Measurements from ENCODE around the gene DDX51.
A peak's percentile ranks its signal among the peaks of the same experiment; 100 is the strongest.

DDX51 gene, protein sequence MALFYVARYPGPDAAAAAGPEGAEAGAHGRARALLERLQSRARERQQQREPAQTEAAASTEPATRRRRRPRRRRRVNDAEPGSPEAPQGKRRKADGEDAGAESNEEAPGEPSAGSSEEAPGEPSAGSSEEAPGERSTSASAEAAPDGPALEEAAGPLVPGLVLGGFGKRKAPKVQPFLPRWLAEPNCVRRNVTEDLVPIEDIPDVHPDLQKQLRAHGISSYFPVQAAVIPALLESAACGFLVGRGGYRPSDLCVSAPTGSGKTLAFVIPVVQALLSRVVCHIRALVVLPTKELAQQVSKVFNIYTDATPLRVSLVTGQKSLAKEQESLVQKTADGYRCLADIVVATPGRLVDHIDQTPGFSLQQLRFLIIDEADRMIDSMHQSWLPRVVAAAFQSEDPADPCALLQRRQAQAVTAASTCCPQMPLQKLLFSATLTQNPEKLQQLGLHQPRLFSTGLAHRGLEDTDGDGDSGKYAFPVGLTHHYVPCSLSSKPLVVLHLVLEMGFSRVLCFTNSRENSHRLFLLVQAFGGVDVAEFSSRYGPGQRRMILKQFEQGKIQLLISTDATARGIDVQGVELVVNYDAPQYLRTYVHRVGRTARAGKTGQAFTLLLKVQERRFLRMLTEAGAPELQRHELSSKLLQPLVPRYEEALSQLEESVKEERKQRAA

DNA sequence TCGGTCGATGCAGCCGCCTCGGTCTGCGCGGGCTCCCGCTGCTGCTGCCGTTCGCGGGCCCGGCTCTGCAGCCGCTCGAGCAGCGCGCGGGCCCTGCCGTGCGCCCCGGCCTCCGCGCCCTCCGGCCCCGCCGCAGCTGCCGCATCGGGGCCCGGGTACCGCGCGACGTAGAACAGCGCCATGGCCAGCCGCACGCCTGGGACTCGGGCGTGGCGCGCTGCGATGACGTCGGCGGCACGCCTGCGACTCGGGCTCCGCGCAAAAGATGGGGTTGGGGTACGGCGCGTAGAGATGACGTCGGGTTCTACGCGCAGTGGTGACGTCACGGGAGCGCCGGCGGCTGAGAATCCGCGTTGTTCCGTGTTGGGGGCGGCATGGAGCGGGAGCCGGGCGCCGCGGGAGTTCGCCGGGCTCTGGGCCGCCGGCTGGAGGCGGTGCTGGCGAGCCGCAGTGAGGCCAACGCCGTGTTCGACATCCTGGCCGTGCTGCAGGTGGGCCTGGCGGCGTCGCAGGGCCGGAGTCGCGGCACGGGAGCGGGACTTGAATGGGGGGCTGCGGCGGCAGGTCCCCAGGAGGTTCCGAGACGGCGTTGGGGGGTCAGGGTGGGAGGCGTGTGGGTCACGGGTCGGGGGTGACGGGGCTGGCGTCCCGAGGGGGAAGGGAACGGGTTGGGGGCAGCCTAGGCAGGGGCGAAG is at the start of gene DDX51, which contains the start of gene NOC4L:
DDX51 (minus strand) TSS at position 205 of the 695 bp plus-strand sequence; CDS start at position 182, 23 bp downstream.
NOC4L (plus strand) TSS at position 343 of the 695 bp plus-strand sequence; CDS start at position 375, 32 bp downstream.
- peaks cover 33% of the 10 kb centered on the region for H3K36me3 ChIP-seq (ENCODE audit: control insufficient read depth, low read depth, low read length)
- no peaks in the 10 kb centered on the region for H3K9me3 ChIP-seq (ENCODE audit: control insufficient read depth, low read depth, low read length)
- no peak within 1 kb of the TSS for H3K27ac ChIP-seq (ENCODE audit: low read length)
- no peaks in the 10 kb centered on the region for H3K27me3 ChIP-seq (ENCODE audit: control insufficient read depth, insufficient read depth, low read length)
- H3K4me3 ChIP-seq (ENCODE audit: low read length) = peak within 1 kb of the TSS; percentile 59
- H3K4me1 ChIP-seq (ENCODE audit: control insufficient read depth, low read depth, low read length) = no peaks in the 10 kb centered on the region
- H3K9ac ChIP-seq (ENCODE audit: low read length) = peak within 1 kb of the TSS; percentile 71

DNA sequence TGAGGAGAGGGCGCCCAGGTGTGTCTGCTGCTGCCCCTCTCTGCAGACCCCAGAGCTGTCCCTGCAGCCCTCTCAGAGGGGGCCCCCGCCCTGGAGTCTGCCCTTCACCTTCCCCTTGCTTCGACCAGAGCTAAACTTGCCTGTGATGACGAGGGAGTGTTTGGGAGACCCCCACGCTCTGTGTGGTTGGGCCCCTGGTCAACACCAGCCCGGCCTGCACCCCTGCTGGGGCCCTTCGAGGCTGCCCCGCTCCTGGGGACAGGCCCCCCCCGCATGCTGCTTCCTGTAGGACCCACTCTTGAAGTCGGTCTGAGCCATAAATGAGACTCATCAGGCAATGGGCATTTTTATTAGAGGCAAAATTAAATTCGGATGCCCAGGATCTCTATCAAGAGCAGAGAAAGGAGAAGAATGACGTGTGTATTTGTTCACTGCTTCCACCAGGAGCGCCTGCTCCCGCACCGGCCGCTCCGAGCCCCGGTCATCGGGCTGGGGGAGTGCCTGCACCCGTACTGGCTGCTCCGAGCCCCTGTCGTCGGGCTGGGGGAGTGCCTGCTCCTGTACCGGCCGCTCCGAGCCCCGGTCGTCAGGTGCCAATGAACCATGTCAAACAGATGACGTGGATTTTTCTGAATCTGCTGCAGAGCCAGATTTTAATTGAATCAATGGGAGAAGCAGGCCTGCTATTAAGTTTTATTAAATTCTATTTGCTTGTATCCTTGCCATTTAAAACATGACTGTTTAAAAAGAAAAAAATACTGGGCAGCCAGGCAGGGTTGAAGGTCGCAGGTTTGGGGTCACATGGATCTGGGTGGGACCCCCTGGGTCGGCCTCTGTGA is 47.8 kb upstream of the DDX51 start:
- H3K36me3 ChIP-seq (ENCODE audit: control insufficient read depth, low read depth, low read length) = no peaks in the 10 kb centered on the region
- peaks cover 92% of the 10 kb centered on the region for H3K27me3 ChIP-seq (ENCODE audit: control insufficient read depth, insufficient read depth, low read length)
- no peak overlapping the region for H3K9ac ChIP-seq (ENCODE audit: low read length)
- H3K27ac ChIP-seq (ENCODE audit: low read length) = no peak overlapping the region
- H3K4me1 ChIP-seq (ENCODE audit: control insufficient read depth, low read depth, low read length) = peaks cover 5% of the 10 kb centered on the region
- no peak overlapping the region for H3K4me3 ChIP-seq (ENCODE audit: low read length)
- peaks cover 6% of the 10 kb centered on the region for H3K9me3 ChIP-seq (ENCODE audit: control insufficient read depth, low read depth, low read length)

DNA sequence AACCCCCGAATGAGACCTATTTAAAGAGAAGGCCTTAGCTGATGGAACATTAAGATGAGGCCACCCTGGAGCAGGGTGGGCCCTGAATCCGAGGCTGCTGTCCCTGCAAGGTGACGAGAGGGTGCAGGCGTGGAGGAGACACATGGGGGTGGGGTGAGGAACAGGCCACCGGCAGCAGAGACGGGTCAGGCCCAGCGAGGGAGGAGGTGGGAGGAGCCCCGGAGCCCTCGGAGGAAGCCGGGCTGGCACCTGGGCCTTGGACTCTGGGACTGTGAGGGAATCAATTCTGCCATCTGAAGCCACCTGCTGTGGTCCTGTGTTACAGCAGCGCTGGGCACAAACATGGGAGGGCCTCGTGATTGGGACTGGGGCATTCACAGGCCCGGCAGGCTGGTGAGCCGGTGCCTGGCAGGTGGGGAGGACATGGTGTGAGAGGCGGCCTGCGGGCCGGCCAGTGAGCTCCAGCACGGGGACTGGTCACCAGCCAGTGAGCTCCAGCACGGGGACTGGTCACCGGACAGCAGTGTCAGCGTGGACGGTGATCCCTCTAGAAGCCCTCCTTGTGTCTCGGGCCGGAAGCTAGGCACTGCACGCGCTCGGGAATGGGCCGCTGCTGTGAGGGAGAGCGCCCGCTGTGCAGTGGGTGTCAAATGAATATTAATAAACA is 46.8 kb upstream of the DDX51 start:
- no peak overlapping the region for H3K9ac ChIP-seq (ENCODE audit: low read length)
- no peak overlapping the region for H3K4me3 ChIP-seq (ENCODE audit: low read length)
- H3K27me3 ChIP-seq (ENCODE audit: control insufficient read depth, insufficient read depth, low read length) = peaks cover 92% of the 10 kb centered on the region
- peaks cover 5% of the 10 kb centered on the region for H3K4me1 ChIP-seq (ENCODE audit: control insufficient read depth, low read depth, low read length)
- H3K36me3 ChIP-seq (ENCODE audit: control insufficient read depth, low read depth, low read length) = no peaks in the 10 kb centered on the region
- H3K9me3 ChIP-seq (ENCODE audit: control insufficient read depth, low read depth, low read length) = peaks cover 6% of the 10 kb centered on the region
- no peak overlapping the region for H3K27ac ChIP-seq (ENCODE audit: low read length)

GRCh38 chr12:132190012-132190755 is 46.1 kb upstream of the DDX51 start:
- Histone ChIP-seq H3K27me3 (ENCODE audit: control insufficient read depth, insufficient read depth, low read length) (peaks cover 94% of the 10 kb centered on the region), H3K27ac (ENCODE audit: low read length) (no peak overlapping the region), H3K4me3 (ENCODE audit: low read length) (peak overlapping the region; percentile 53), H3K4me1 (ENCODE audit: control insufficient read depth, low read depth, low read length) (peaks cover 5% of the 10 kb centered on the region), H3K36me3 (ENCODE audit: control insufficient read depth, low read depth, low read length) (no peaks in the 10 kb centered on the region), H3K9me3 (ENCODE audit: control insufficient read depth, low read depth, low read length) (peaks cover 6% of the 10 kb centered on the region), H3K9ac (ENCODE audit: low read length) (no peak overlapping the region)

- H3K4me3 ChIP-seq (ENCODE audit: low read length) = peak overlapping the region; percentile 53
- no peak overlapping the region for H3K9ac ChIP-seq (ENCODE audit: low read length)
- peaks cover 93% of the 10 kb centered on the region for H3K27me3 ChIP-seq (ENCODE audit: control insufficient read depth, insufficient read depth, low read length)
- no peak overlapping the region for H3K27ac ChIP-seq (ENCODE audit: low read length)
- no peaks in the 10 kb centered on the region for H3K36me3 ChIP-seq (ENCODE audit: control insufficient read depth, low read depth, low read length)
- H3K9me3 ChIP-seq (ENCODE audit: control insufficient read depth, low read depth, low read length) = peaks cover 6% of the 10 kb centered on the region
- H3K4me1 ChIP-seq (ENCODE audit: control insufficient read depth, low read depth, low read length) = peaks cover 5% of the 10 kb centered on the region
Observed at GRCh38 chr12:132189378-132190011, 45.4 kb upstream of the DDX51 start.

GRCh38 chr12:132188916-132189325 is 44.8 kb upstream of the DDX51 start:
- Histone ChIP-seq H3K4me1 (ENCODE audit: control insufficient read depth, low read depth, low read length) (peaks cover 5% of the 10 kb centered on the region), H3K27me3 (ENCODE audit: control insufficient read depth, insufficient read depth, low read length) (peaks cover 97% of the 10 kb centered on the region), H3K36me3 (ENCODE audit: control insufficient read depth, low read depth, low read length) (no peaks in the 10 kb centered on the region), H3K27ac (ENCODE audit: low read length) (no peak overlapping the region), H3K9ac (ENCODE audit: low read length) (no peak overlapping the region), H3K4me3 (ENCODE audit: low read length) (peak overlapping the region; percentile 53), H3K9me3 (ENCODE audit: control insufficient read depth, low read depth, low read length) (peaks cover 6% of the 10 kb centered on the region)

DNA sequence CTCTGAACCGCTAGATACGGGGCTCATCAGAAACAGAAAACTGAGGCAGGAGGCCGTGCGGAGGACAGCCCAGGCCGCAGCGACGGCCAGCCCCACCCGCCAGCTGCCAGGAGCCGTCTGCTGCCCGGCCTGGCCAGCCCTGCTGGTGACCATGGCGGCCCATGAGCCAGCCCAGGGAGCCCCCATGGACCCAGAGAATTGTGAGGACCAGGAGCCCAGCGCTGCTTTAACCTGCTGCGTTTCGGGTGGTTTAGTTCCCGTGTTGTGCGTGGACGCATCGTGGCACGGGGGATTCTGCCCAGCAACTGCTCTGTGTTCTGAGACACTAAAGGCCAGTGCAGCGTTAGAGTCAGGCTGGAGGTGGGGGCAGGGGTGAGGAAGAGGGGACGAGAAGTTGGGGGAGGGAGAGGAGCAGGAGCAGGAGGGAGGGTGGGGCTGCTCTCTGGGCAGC is 44.4 kb upstream of the DDX51 start:
- peaks cover 2% of the 10 kb centered on the region for H3K9me3 ChIP-seq (ENCODE audit: control insufficient read depth, low read depth, low read length)
- H3K4me1 ChIP-seq (ENCODE audit: control insufficient read depth, low read depth, low read length) = peaks cover 5% of the 10 kb centered on the region
- no peak overlapping the region for H3K9ac ChIP-seq (ENCODE audit: low read length)
- H3K4me3 ChIP-seq (ENCODE audit: low read length) = no peak overlapping the region
- H3K27me3 ChIP-seq (ENCODE audit: control insufficient read depth, insufficient read depth, low read length) = peaks cover 99% of the 10 kb centered on the region
- no peaks in the 10 kb centered on the region for H3K36me3 ChIP-seq (ENCODE audit: control insufficient read depth, low read depth, low read length)
- H3K27ac ChIP-seq (ENCODE audit: low read length) = no peak overlapping the region

GRCh38 chr12:132187646-132188450 is 43.7 kb upstream of the DDX51 start:
- Histone ChIP-seq H3K4me1 (ENCODE audit: control insufficient read depth, low read depth, low read length) (peaks cover 5% of the 10 kb centered on the region), H3K27ac (ENCODE audit: low read length) (no peak overlapping the region), H3K4me3 (ENCODE audit: low read length) (no peak overlapping the region), H3K36me3 (ENCODE audit: control insufficient read depth, low read depth, low read length) (no peaks in the 10 kb centered on the region), H3K9me3 (ENCODE audit: control insufficient read depth, low read depth, low read length) (no peaks in the 10 kb centered on the region), H3K9ac (ENCODE audit: low read length) (no peak overlapping the region), H3K27me3 (ENCODE audit: control insufficient read depth, insufficient read depth, low read length) (peaks cover 99% of the 10 kb centered on the region)

GRCh38 chr12:132186857-132187620 is 42.9 kb upstream of the DDX51 start:
- peaks cover 99% of the 10 kb centered on the region for H3K27me3 ChIP-seq (ENCODE audit: control insufficient read depth, insufficient read depth, low read length)
- H3K27ac ChIP-seq (ENCODE audit: low read length) = no peak overlapping the region
- H3K4me1 ChIP-seq (ENCODE audit: control insufficient read depth, low read depth, low read length) = peaks cover 5% of the 10 kb centered on the region
- H3K9me3 ChIP-seq (ENCODE audit: control insufficient read depth, low read depth, low read length) = no peaks in the 10 kb centered on the region
- H3K36me3 ChIP-seq (ENCODE audit: control insufficient read depth, low read depth, low read length) = no peaks in the 10 kb centered on the region
- H3K9ac ChIP-seq (ENCODE audit: low read length) = no peak overlapping the region
- H3K4me3 ChIP-seq (ENCODE audit: low read length) = no peak overlapping the region

Data from iPS-18a (cell line).